ENCODE results near the gene ESRP2.

ESRP2 gene

GRCh38 chr16:68250951-68251350 is 15.0 kb upstream of the ESRP2 start:
- no peak overlapping the region for H3K27ac ChIP-seq
- TF ChIP-seq, protein P1, sequence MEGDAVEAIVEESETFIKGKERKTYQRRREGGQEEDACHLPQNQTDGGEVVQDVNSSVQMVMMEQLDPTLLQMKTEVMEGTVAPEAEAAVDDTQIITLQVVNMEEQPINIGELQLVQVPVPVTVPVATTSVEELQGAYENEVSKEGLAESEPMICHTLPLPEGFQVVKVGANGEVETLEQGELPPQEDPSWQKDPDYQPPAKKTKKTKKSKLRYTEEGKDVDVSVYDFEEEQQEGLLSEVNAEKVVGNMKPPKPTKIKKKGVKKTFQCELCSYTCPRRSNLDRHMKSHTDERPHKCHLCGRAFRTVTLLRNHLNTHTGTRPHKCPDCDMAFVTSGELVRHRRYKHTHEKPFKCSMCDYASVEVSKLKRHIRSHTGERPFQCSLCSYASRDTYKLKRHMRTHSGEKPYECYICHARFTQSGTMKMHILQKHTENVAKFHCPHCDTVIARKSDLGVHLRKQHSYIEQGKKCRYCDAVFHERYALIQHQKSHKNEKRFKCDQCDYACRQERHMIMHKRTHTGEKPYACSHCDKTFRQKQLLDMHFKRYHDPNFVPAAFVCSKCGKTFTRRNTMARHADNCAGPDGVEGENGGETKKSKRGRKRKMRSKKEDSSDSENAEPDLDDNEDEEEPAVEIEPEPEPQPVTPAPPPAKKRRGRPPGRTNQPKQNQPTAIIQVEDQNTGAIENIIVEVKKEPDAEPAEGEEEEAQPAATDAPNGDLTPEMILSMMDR (conservative IDR thresholded peaks at IDR 0.05) = no peak
- no peak for TF ChIP-seq ZFX (IDR thresholded peaks at IDR 0.05)

DNA sequence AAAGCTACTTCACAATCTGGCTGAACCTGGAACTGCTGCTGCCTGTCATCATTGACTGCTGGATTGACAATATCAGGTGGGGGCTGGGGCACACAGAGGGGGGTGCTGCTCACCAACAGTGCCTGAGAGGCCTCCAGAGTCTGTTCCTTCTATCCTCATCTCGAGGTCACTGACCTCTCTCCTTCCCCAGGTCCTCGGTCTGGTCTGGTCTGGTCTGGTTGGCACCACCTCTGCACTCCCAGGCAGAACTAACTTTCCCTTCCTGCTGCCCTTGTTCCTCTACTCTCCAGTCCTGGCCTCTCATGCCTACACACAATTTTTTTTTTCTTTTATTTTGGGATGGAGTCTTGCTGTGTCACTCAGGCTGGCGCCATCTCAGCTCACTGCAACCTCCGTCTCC is 13.4 kb upstream of the ESRP2 start:
- H3K27ac ChIP-seq = no peak overlapping the region
- TF ChIP-seq ZFX (IDR thresholded peaks at IDR 0.05) = no peak
- TF ChIP-seq, protein P1 (conservative IDR thresholded peaks at IDR 0.05) = no peak

GRCh38 chr16:68247932-68248331 is 12.0 kb upstream of the ESRP2 start:
- TF ChIP-seq, protein P1 (conservative IDR thresholded peaks at IDR 0.05) = no peak
- TF ChIP-seq ZFX (IDR thresholded peaks at IDR 0.05) = no peak
- no peak overlapping the region for H3K27ac ChIP-seq

DNA sequence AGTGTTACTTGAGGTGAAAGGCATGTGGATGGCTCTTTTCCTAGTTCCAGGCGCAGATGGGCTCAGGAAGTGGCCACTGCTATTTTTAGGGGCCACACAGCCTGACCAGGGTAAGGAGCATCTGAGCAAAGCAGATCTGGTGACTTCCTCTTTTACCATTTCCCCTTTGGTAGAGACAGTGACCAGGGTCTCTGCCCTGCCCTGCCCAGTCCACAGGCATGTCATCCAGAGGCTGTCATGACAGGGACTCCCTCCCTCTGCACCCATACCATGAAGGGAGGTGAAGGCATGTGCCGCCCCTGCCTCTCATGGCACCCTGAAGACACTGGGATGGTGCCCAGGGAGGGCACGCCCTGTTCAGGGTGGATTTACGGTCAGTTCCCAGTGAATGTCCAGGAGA is 11.5 kb upstream of the ESRP2 start:
- no peak overlapping the region for H3K27ac ChIP-seq
- TF ChIP-seq, protein P1 (conservative IDR thresholded peaks at IDR 0.05) = no peak
- TF ChIP-seq ZFX (IDR thresholded peaks at IDR 0.05) = no peak

DNA sequence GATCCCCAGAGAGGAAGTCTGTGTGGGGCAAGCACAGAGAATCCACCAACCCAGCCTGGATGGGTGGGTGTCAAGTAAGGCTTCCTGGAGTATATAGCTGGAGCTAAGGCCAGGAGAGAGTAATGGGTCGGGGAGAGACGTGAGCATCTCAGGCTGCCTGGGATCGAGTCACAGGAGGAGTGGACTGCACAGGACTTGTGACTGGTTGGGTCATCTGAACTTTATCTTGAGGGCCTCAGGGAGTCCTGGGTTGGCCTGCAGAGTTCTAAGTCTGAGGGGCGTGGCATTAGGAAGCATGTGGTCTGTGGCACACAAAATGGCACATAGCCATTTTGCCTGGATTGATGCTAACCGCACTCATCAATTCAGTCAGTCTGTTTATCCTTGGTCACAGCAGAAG is 10.7 kb upstream of the ESRP2 start:
- TF ChIP-seq, protein P1 (conservative IDR thresholded peaks at IDR 0.05) = no peak
- no peak for TF ChIP-seq ZFX (IDR thresholded peaks at IDR 0.05)
- no peak overlapping the region for H3K27ac ChIP-seq

DNA sequence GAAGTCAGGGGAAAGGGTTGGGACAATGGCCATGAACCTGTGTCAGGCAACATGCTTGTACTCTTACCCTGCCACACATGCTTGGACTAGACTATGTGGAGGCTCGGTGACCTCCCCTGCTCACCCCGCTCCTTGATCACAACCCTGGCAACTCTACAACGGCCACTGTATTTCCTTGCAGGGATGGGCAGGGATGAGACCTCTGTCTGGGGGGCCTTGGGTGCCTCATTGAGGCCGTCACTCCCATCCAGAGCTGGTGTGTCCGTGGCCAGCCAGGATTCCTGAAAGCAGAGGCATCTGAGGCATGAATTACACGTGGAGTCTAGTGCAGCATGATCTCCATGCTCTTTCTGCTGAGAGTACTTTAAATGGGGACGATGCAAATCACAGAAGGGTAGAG is 10.2 kb upstream of the ESRP2 start:
- peak overlapping the region; percentile 64 for H3K27ac ChIP-seq

DNA sequence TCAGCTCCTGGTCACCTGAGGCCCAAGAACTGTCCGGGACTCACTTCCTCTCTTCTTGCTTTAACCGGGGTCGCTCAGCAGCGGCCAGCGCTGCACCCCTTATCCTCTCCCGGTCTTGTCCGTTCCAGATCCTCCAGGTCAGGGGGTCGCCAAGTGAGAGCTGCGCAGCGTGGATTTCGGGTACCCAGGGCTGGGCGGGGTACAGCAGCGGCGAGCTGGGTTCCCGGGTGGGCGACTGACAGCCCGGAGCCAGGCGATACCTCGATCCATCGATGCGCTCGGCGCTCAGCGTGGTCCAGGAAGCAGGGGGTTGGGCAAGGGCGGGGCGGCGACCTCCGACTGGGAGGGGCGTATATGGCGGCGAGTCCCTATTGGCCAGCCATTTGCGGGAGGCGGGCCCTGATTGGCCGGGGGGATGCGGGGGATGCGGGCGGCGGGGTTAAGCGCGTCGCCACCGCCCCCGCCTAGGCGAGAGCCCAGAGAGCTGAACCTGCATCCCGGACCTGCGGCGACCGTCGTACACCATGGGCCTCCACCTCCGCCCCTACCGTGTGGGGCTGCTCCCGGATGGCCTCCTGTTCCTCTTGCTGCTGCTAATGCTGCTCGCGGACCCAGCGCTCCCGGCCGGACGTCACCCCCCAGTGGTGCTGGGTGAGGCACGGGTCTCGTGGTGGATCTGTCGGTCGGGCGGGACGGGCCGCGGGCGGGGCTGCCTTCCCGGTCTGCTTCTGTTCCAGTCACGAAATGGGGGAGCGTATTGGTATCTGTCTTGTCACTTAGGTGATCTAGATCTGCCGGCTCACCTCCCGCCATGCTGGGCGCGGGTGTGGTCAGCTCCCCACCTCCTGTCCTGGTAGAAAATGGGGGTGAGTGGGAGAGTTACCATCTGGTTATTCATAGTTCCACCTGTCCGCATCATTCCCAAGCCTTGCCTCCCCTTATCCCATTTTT is 9.3 kb upstream of the ESRP2 start, which contains the start of gene PLA2G15:
Gene PLA2G15, plus strand, starts transcription at position 471 of the 951 bp plus-strand sequence. Its CDS starts 54 bp downstream, at position 525.
- TF ChIP-seq, protein P1 (conservative IDR thresholded peaks at IDR 0.05) = no peak
- TF ChIP-seq ZFX (IDR thresholded peaks at IDR 0.05) = no peak

More for the DNA sequence above, 10.2 kb upstream of the ESRP2 start:
- no peak for TF ChIP-seq ZFX (IDR thresholded peaks at IDR 0.05)
- TF ChIP-seq, protein P1 (conservative IDR thresholded peaks at IDR 0.05) = no peak

More for the DNA sequence above, 9.3 kb upstream of the ESRP2 start, which contains the start of gene PLA2G15:
- peak within 1 kb of the TSS; percentile 64 for H3K27ac ChIP-seq
